T-cell (primary cell): ENCODE results near the gene MUC13. TPM values are rescaled to one million over a fixed set of nuclear protein-coding genes. Genes with fewer than 3 reads are reported as not detected.
A peak's percentile ranks its signal among the peaks of the same experiment; 100 is the strongest.
"Not testable (repeated sequence)": the region's sequence is repeated elsewhere in the genome, so short reads cannot be mapped to it uniquely, and the experiment has no call there.

Source experiments
- ATAC-seq, 4 experiments: fragments of 200-7000 bp in 3 of 4; fragments of 150-1000 bp in 1 of 4; cut with Tn5 transposase; replicated peaks in 1 of 4; 1 replicate in 3 of 4; 2 replicates in 1 of 4; pipeline ENCODE4 v1.10.0; 2021; ENCODE audit warnings: moderate library complexity in 3 of 4, mild to moderate bottlenecking in 2 of 4, moderate number of reproducible peaks in 1 of 4
- CTCF ChIA-PET, 2 donors: fragments of 300-600 bp; sonication (Branson Sonifier 250); formaldehyde crosslinking; loops; one replicate each; lab custom pipeline; 2022; ENCODE audit warnings: antibody characterized with exemption in 2 of 2; lab: Charles Lee
- POLR2A ChIA-PET, 2 donors: fragments of 300-600 bp; sonication (Branson Sonifier 250); formaldehyde crosslinking; loops; one replicate each; lab custom pipeline; 2022; ENCODE audit warnings: antibody characterized with exemption in 2 of 2; lab: Charles Lee
- DNase-seq, 35 experiments: peaks; one replicate each; pipeline versions ENCODE4 v3.0.0 to v3.0.0-alpha.2; 2013 to 2023
- H3K27ac ChIP-seq: one replicate; pipeline ENCODE4 v1.5.1; 2013; ENCODE audit warnings: low read length
- H3K27me3 ChIP-seq, 2 experiments: replicated peaks in 1 of 2; 1 replicate in 1 of 2; 2 replicates in 1 of 2; pipeline versions ENCODE4 v1.6.1 to v1.7.0; 2013; ENCODE audit warnings: low read length in 1 of 2, mixed read lengths in 1 of 2; ENCODE audit not compliant: control insufficient read depth in 2 of 2, insufficient read depth in 2 of 2; ENCODE audit errors: extremely low read depth in 1 of 2
- H3K36me3 ChIP-seq, 2 donors: 1 replicate in 1 of 2; 2 replicates in 1 of 2; pipeline versions ENCODE4 v1.6.1 to v1.7.0; 2013; ENCODE audit warnings: low read length in 1 of 2; ENCODE audit not compliant: control insufficient read depth in 2 of 2, insufficient read depth in 1 of 2; ENCODE audit errors: extremely low read depth in 1 of 2
- H3K4me1 ChIP-seq, 2 experiments: 1 replicate in 1 of 2; 2 replicates in 1 of 2; pipeline versions ENCODE4 v1.6.1 to v1.7.0; 2013; ENCODE audit warnings: low read length in 2 of 2, mixed read lengths in 1 of 2; ENCODE audit not compliant: insufficient read depth in 2 of 2, control insufficient read depth in 1 of 2; ENCODE audit errors: extremely low read depth in 1 of 2
- H3K4me3 ChIP-seq, 2 donors: 1 replicate in 1 of 2; 2 replicates in 1 of 2; pipeline versions ENCODE4 v1.5.1 to v1.7.0; 2013; ENCODE audit warnings: mild to moderate bottlenecking in 2 of 2, low read length in 1 of 2, moderate library complexity in 1 of 2; ENCODE audit not compliant: control insufficient read depth in 1 of 2; ENCODE audit errors: extremely low read depth in 1 of 2
- H3K9me3 ChIP-seq: 2 replicates; pipeline ENCODE4 v1.7.0; 2013
- H3K27ac Mint-ChIP-seq, 2 donors: one replicate each; pipeline ENCODE4 v1.8.0; 2020 to 2021; ENCODE audit warnings: mild to moderate bottlenecking in 2 of 2, mixed read lengths in 2 of 2
- H3K27me3 Mint-ChIP-seq, 2 donors: one replicate each; pipeline ENCODE4 v1.8.0; 2021 to 2022; ENCODE audit warnings: mixed read lengths in 2 of 2
- H3K36me3 Mint-ChIP-seq: one replicate; pipeline ENCODE4 v1.8.0; 2021; ENCODE audit warnings: mixed read lengths
- H3K4me1 Mint-ChIP-seq, 3 donors: one replicate each; pipeline ENCODE4 v1.8.0; 2020 to 2022; ENCODE audit warnings: mixed read lengths in 3 of 3, mild to moderate bottlenecking in 1 of 3
- H3K4me3 Mint-ChIP-seq, 3 donors: one replicate each; pipeline ENCODE4 v1.8.0; 2020 to 2022; ENCODE audit warnings: mild to moderate bottlenecking in 3 of 3, mixed read lengths in 3 of 3, moderate library complexity in 3 of 3
- H3K9me3 Mint-ChIP-seq, 3 donors: one replicate each; pipeline ENCODE4 v1.8.0; 2020 to 2022; ENCODE audit warnings: mixed read lengths in 3 of 3
- WGBS: methylation state at CpG from one replicate; pipeline ENCODE4 v1.1.5; 2013; ENCODE audit warnings: missing lambda C conversion rate; ENCODE audit not compliant: insufficient coverage; 5-methylcytosine and 5-hydroxymethylcytosine counted together
- total RNA-seq, 35 experiments: library from RNA in 6 of 35; stranded (reverse) in 6 of 35; fragments of 120-200 nt in 1 of 35; gene quantifications; one replicate each; pipeline versions ENCODE4 v1.2.1 to v1.2.4 and lab custom pipeline; 2013 to 2026

The MUC13 gene
- total RNA-seq, 5 donors from 2014 or later (not counting 1 experiment from before 2014, with no cell fraction given), result 0.13 to 6.7 (median 0.18) TPM

DNA sequence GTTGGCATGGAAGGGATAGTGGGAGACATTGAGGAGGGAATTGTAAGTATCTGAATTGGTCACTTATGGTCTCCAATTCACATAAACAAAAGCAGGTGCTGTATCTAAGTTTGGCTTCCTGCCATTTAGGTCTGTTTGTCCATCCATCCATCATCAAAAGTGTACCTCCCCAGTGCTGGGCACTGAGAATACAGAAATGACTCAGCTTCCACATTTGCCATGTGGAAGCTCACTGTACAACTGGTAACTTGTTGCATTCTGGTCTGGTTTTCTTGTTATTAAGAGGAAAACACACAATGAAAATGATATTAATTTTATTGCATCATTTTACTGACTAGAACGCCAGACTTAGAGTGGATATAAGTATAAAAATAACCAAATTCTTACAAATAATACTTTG lies 30.9 kb upstream of the MUC13 start:
- no peak for ATAC-seq
- POLR2A ChIA-PET, result no interaction called here
- CTCF ChIA-PET, result interaction anchor here in 1 of 2 donors (0.6 kb wide), 2 partner anchors 477 to 618 kb away, joined by 11 read pairs; no protein-coding TSS in a partner anchor
- H3K4me1 ChIP-seq, result no peaks in the 10 kb centered on the region
- no peaks in the 10 kb centered on the region for H3K9me3 ChIP-seq
- no peak overlapping the region for H3K4me3 Mint-ChIP-seq
- H3K4me1 Mint-ChIP-seq, result no peaks in the 10 kb centered on the region
- no peak overlapping the region for H3K27ac ChIP-seq
- H3K9me3 Mint-ChIP-seq, result no peaks in the 10 kb centered on the region
- WGBS, result no CpG with 5 or more reads among the region's 1 CpG
- H3K27me3 Mint-ChIP-seq, result no peaks in the 10 kb centered on the region
- DNase-seq, result no peak
- peaks cover 22% of the 10 kb centered on the region for H3K36me3 Mint-ChIP-seq
- peaks cover 2 to 21% of the 10 kb centered on the region in 2 donors for H3K36me3 ChIP-seq
- H3K4me3 ChIP-seq, result no peak overlapping the region
- H3K27ac Mint-ChIP-seq, result no peak overlapping the region
- H3K27me3 ChIP-seq, result no peaks in the 10 kb centered on the region

DNA sequence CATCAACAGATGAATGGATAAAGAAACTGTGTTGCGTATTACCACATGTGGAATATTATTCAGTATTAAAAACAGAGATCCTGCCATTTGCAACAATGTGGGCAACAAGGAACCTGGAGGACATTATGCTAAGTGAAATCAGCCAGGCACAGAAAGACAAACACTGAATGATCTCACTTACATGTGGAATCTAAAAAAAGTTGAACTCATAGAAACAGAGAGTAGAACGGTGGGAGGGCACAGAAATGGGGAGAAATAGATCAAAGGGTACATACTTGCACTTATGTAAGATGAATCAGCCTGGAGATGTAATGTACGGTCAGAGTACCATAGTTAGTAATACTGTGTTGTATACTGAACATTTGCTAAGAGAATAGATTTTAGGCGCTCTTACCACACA lies 29.8 kb upstream of the MUC13 start:
- ATAC-seq (no peak), DNase-seq (no peak)
- no peak overlapping the region for H3K27ac ChIP-seq
- H3K36me3 ChIP-seq, result peaks cover 0 to 11% of the 10 kb centered on the region in 2 donors
- no peaks in the 10 kb centered on the region for H3K4me1 Mint-ChIP-seq
- WGBS, result no CpG with 5 or more reads among the region's 4 CpGs
- H3K4me3 Mint-ChIP-seq, result no peak overlapping the region
- H3K27ac Mint-ChIP-seq, result peak overlapping the region in 1 of 2 donors; percentile 30
- no peaks in the 10 kb centered on the region for H3K27me3 Mint-ChIP-seq
- ChIA-PET POLR2A (no interaction called here), CTCF (no interaction called here)
- H3K9me3 ChIP-seq, result no peaks in the 10 kb centered on the region
- H3K27me3 ChIP-seq, result no peaks in the 10 kb centered on the region
- H3K4me3 ChIP-seq, result no peak overlapping the region
- H3K4me1 ChIP-seq, result no peaks in the 10 kb centered on the region
- no peaks in the 10 kb centered on the region for H3K9me3 Mint-ChIP-seq
- H3K36me3 Mint-ChIP-seq, result peaks cover 12% of the 10 kb centered on the region

DNA sequence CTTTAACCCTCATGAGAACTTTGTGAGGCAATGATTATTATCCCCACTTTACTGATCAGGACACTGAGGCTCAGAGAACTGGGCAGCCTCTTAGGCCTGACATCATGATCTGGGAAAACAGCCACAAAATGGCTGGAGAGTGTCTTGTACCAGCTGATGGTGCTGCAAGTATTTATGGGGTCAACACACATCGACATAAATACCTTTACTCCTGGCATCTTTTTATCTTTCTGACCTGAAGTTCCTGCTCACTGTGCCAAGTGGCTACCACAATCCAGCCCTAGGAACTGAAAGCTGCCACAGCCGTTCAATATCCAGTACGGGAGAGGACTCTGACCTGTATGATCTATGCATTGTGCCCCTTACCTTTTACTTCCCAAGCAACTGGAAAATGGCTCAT lies 29.2 kb upstream of the MUC13 start:
- Mint-ChIP-seq H3K4me3 (no peak overlapping the region), H3K36me3 (peaks cover 6% of the 10 kb centered on the region), H3K27ac (no peak overlapping the region), H3K27me3 (no peaks in the 10 kb centered on the region), H3K9me3 (no peaks in the 10 kb centered on the region), H3K4me1 (no peaks in the 10 kb centered on the region)
- DNase-seq, result no peak
- Histone ChIP-seq H3K36me3 (peaks cover 0 to 5% of the 10 kb centered on the region in 2 donors), H3K4me3 (no peak overlapping the region), H3K27ac (no peak overlapping the region), H3K27me3 (no peaks in the 10 kb centered on the region), H3K4me1 (no peaks in the 10 kb centered on the region), H3K9me3 (no peaks in the 10 kb centered on the region)
- ChIA-PET CTCF (no interaction called here), POLR2A (no interaction called here)
- 66% methylated on average over 3 of the region's 3 CpGs for WGBS
- ATAC-seq, result no peak

DNA sequence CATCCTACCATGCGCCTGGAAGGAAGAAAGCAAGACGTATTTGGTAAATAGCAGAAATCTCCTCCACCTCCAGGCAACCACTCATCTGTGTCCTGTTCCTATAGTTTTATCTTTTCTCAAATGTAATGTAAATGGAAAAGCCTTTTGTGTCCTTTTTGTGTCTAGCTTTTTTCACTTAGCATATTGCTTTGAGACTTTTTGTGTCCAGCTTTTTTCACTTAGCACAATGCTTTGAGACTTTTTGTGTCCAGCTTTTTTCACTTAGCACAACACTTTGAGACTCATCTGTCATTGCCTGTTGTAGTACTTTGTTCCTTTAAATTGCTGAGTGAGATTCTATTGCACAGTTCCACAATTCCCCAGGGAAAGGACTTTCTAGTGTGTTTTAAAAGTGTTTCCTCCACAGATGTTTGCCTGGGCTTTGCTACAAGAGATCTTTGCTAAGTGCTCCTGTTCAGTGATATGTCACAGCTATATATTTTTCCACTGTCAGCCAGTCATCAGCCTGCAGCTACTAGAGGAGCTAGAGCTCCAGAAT lies 27.9 kb upstream of the MUC13 start:
- H3K27me3 ChIP-seq, result peaks cover 0 to 5% of the 10 kb centered on the region in 2 experiments
- ATAC-seq, result no peak
- ChIA-PET CTCF (no interaction called here), POLR2A (no interaction called here)
- Mint-ChIP-seq H3K4me1 (no peaks in the 10 kb centered on the region), H3K4me3 (no peak overlapping the region), H3K27ac (no peak overlapping the region), H3K27me3 (peaks cover 0 to 3% of the 10 kb centered on the region in 2 donors), H3K9me3 (no peaks in the 10 kb centered on the region), H3K36me3 (no peaks in the 10 kb centered on the region)
- no peak for DNase-seq
- no CpG with 5 or more reads among the region's 2 CpGs for WGBS
- H3K9me3 ChIP-seq, result no peaks in the 10 kb centered on the region
- peaks cover 0 to 1% of the 10 kb centered on the region in 2 donors for H3K36me3 ChIP-seq
- no peaks in the 10 kb centered on the region for H3K4me1 ChIP-seq
- H3K4me3 ChIP-seq, result no peak overlapping the region
- H3K27ac ChIP-seq, result no peak overlapping the region

DNA sequence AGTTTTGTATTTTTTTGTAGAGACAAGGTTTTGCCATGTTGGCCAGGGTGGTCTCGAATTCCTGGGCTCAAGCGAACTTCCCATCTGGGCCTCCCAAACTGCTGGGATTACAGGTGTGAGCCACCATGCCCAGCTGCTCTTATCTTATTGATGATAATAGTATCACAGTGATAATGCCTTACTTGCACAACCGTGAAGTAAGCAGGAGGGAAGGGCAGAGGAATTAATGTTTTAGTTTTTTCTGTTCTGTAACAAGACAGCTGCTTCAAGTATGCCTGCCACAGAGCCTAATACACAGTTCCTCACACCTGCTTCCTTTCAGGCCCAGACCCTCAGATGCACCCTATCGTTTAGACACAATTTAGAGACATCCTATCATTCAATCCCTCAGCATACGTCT lies 26.1 kb upstream of the MUC13 start:
- Histone ChIP-seq H3K9me3 (no peaks in the 10 kb centered on the region), H3K36me3 (no peaks in the 10 kb centered on the region), H3K4me1 (no peaks in the 10 kb centered on the region), H3K27me3 (peaks cover 0 to 6% of the 10 kb centered on the region in 2 experiments), H3K27ac (no peak overlapping the region), H3K4me3 (no peak overlapping the region)
- DNase-seq (no peak), ATAC-seq (no peak)
- ChIA-PET CTCF (no interaction called here), POLR2A (no interaction called here)
- Mint-ChIP-seq H3K27ac (no peak overlapping the region), H3K4me3 (no peak overlapping the region), H3K4me1 (no peaks in the 10 kb centered on the region), H3K27me3 (peaks cover 0 to 6% of the 10 kb centered on the region in 2 donors), H3K9me3 (peaks cover 0 to 3% (median 0%) of the 10 kb centered on the region in 3 donors), H3K36me3 (no peaks in the 10 kb centered on the region)
- no CpG with 5 or more reads among the region's 5 CpGs for whole genome bisulfite sequencing

DNA sequence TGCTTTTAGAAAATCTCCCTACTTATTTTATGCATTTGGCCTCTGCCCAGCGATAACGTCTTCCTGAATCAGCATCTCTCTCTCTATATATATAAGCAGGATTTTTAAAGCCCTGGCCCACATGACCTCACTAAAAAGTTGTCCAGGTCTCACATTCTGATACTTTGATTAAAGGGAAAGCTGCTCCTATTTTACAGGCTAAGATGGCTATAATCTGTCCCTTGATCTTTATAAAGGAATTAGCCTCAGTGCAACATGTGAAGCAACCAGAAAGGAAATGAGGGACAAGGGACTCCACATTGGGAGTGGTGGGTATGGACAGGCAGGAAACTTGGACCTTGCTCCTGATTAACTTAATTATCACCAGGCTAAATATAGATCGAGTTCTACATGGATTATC lies 25.6 kb upstream of the MUC13 start:
- Histone ChIP-seq H3K4me1 (no peaks in the 10 kb centered on the region), H3K4me3 (no peak overlapping the region), H3K27ac (no peak overlapping the region), H3K36me3 (no peaks in the 10 kb centered on the region), H3K27me3 (peaks cover 0 to 6% of the 10 kb centered on the region in 2 experiments), H3K9me3 (no peaks in the 10 kb centered on the region)
- DNase-seq, result no peak
- CTCF ChIA-PET, result no interaction called here
- no CpG with 5 or more reads among the region's 3 CpGs for WGBS
- H3K27me3 Mint-ChIP-seq, result peaks cover 0 to 8% of the 10 kb centered on the region in 2 donors
- no peak overlapping the region for H3K4me3 Mint-ChIP-seq
- H3K36me3 Mint-ChIP-seq, result no peaks in the 10 kb centered on the region
- POLR2A ChIA-PET, result no interaction called here
- H3K27ac Mint-ChIP-seq, result no peak overlapping the region
- no peak for ATAC-seq
- H3K4me1 Mint-ChIP-seq, result no peaks in the 10 kb centered on the region
- H3K9me3 Mint-ChIP-seq, result peaks cover 0 to 3% (median 0%) of the 10 kb centered on the region in 3 donors

DNA sequence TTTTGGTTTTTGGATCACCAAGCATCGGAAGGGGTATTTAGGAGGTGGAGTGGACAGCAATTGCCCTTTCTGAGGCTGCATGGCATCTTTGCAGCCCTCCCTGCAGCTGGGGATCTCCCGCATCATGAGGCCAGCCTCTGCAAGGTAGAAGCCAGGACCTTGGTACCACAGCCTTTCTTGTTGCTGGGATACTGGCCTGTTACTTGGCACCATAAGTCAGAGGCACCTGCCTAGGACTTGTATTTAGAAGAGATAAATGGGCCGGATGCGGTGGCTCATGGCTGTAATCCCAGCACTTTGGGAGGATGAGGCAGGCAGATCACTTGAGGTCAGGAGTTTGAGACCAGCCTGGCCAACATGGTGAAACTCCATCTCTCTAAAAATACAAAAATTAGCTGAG lies 23.4 kb upstream of the MUC13 start:
- H3K4me1 Mint-ChIP-seq, result not testable (repeated sequence)

More for the DNA sequence above, 23.4 kb upstream of the MUC13 start:
- CTCF ChIA-PET, H3K27me3 ChIP-seq, H3K4me1 ChIP-seq, H3K4me3 Mint-ChIP-seq, H3K27ac ChIP-seq, DNase-seq, H3K36me3 Mint-ChIP-seq, H3K36me3 ChIP-seq, POLR2A ChIA-PET, H3K4me3 ChIP-seq, H3K9me3 ChIP-seq, H3K27ac Mint-ChIP-seq, H3K27me3 Mint-ChIP-seq, H3K9me3 Mint-ChIP-seq, ATAC-seq: not testable (repeated sequence)
- 100% methylated on average over 2 of the region's 4 CpGs for WGBS
